CD4-positive, alpha-beta T cell treated with Interleukin-6 for 4 hours (primary cell): ENCODE results near the gene IDH3G.

Experiments
- DNase-seq: peaks from one replicate; pipeline ENCODE4 v3.0.0-alpha.2; 2020; ENCODE audit warnings: mixed read lengths

The IDH3G gene

DNA sequence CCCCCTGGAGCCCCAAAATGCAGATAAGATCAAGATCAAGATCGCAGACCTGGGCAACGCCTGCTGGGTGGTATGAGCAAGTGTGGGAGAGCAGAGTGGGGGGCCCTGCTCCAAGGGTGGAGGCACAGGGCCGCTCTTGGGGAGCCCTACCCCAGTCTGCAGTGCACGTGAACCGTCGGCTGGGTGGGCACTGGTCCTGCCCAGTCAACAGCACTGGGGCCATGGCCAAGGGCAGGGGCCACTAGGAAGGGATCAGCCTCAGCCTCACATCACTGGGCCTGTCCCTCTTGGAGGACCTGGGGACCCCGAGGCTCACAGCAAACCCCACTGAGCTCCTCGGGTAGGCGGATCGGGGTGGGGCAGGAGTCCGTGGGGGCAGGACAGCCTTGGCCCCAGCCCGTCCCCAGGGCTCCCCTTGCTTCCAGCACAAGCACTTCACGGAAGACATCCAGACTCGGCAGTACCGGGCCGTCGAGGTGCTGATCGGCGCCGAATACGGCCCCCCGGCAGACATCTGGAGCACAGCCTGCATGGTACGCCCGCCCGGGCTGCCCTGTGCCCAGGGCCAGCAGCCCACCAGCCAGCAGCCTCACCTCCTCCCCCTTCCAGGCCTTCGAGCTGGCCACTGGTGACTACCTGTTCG, 9.7 kb downstream of the IDH3G start:
- no peak for DNase-seq

DNA sequence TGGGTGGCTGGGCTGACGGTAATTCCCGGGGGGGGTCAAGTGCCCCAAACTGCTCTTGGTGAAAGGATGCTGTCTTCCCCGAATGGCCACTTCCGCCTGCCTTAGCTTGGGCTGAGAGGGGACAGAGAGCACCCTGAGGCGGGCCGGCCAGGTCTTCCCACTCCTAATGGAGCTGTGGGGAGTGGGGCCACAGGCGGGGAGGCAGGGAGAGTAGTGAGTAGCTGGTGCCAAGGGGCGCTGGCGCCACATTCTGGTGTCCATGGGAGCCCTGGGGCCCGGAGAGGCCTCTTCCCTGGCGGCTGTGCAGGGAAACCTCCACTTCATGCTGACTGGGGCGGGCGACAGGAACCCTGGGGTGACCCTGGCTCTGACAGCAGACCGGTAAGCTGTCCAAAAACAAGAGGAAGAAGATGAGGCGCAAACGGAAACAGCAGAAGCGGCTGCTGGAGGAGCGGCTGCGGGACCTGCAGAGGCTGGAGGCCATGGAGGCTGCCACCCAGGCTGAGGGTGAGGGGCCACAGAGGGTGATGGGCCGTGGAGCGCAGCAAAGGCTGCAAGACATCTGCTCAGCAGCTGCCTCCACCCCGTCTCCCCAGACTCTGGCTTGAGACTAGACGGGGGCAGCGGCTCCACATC, 10.7 kb downstream of the IDH3G start:
- DNase-seq, result no peak

DNA sequence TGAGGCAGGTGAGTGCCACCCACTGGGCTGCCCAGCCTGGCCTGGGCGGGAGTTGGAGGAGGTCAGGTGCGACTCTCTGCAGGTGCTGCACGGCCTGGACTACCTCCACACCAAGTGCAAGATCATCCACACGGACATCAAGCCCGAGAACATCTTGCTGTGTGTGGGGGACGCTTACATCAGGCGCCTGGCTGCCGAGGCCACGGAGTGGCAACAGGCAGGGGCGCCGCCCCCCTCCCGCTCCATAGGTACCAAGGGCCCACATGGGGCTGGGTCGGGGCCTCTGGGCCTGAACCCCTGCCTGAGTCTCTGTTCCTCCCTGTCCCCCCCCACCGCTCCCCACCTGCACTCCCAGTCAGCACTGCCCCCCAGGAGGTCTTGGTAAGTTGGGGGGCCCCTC, 11.3 kb downstream of the IDH3G start:
- DNase-seq, result no peak

DNA sequence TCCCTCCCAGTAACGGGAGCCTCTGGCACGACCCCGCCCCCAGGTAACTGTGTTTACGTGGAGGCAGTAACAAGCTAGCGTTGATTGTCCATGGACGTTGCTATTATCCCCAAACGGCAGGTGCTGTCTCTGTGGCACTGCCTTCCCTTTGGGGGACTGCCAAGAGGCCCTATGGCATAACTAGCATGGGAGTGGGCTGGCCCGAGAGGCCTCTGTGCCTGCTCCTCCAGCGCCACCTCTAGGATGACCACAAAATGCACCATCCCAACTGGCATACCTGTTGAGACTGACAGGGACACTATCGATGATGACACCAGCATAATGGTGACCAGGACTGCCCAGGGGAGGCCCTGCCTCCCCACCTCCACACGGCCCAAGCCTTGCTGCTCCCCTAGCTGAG, 11.9 kb downstream of the IDH3G start:
- no peak for DNase-seq

DNA sequence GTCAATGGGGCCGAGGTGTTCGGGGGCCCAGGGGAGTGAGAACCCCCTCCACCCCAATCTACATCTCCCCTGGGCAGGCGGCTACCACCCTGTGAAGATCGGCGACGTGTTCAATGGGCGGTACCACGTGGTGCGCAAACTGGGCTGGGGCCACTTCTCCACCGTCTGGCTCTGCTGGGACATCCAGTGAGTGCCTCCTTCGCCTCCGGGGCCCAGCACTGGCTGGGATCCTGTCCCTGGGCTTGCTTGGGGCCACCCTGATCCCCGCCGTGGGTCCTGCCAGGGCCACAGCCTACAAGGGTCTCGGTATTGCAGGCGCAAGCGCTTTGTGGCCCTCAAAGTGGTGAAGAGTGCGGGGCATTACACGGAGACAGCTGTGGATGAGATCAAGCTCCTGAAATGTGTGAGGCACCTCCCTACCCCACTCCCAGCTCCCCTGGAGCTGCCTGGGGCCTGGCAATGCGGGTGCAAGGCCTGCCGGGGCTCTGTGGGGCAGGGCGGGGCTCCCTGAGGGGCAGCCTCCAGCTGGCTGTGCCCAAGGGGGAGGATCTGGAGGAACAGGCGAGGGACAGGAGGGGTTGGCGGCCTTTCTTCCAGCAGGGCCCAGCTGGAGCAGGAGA, 12.6 kb downstream of the IDH3G start:
- no peak for DNase-seq

DNA sequence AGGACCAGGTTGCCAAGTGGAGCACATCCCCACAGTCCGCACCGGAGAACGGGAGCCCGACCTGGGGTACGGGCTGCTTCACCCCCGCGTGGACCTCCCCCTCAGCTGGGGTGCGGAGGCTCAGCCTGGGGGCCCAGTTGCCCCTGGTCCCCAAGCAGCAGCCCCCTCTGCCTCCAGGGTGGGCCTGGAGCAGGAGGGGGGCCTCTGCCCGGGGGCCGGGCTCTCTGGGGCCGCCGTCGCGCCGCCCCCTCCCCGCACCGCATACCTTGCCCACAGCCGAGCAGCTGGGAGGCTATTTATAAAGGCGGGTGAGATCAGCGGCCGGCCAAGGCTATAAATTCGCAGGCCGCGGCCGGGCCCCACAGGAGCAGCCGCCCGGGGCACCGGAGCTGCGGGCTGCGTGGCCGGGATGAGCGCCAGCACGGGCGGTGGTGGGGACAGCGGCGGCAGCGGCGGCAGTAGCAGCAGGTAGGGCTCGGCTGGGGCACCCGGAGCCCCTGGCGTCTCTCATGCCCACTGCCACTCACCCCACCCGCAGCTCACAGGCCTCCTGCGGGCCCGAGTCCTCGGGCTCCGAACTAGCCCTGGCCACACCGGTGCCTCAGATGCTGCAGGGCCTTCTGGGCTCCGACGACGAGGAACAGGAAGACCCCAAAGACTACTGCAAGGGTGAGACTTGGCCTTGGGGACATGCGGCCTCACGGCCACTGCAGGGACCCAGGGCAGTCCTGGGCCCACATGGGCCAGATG, 13.3 kb downstream of the IDH3G start, which contains the start of gene SRPK3:
Gene SRPK3 (plus strand): TSS at position 364 of the 750 bp plus-strand sequence. CDS start 46 bp downstream, at position 410.
- DNase-seq, result no peak

DNA sequence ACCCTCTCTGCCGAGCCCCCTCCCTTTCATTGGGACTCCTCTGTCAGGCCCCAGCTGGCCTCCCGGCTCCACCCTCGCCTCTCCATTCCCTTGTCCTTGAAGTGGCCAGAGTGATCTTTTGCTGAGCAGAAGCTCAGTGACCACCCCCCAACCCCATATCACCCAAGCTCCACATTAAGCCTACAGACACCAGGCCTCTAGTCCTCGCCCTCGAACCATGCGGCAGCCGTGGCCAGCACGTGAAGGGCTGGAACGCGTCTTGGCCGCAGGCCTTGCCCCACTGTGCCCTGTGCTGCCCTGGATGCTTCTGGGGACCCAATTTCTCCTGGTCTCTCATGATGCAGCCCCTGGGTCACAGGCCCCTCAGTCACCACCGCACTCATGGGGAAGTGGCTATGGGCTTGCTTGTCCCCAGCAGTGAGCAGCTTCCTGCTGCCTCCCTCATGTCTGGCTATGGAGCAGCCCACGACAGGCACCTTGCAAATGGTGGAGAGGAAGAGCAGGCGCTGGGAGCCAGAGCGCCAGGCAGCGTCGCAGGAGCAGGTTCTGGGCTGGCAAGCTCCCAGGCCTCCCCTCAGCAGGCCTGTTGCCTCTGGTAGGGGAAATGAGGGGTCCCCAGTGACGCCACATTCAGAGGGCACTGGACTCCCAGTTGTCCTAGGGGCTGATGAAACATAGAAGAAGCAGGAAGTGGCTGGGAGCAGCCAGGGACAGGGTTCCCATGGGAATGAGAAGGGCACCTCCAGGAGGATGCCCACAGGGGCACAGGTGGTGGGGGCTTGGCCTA, 14.1 kb downstream of the IDH3G start:
- no peak for DNase-seq

DNA sequence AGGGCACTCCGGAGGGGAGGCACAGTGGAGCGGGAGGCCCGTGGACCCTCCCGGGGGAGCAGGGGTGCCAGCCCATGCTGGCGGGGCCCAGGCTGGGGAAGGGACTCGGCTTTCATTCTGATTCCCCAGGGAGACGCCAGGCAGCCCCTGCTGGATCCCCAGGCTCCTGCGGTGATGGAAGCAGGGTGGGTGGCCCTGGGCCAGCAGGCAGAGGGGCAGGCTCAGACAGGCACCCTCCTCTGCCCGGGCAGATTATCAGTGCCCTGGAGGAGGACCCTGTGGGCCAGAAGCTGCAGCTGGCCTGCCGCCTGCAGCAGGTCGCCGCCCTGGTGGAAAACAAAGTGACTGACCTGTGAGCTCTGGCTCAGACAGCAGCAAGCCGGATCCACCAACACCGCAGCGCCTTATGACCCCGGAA, 15.5 kb downstream of the IDH3G start:
- no peak for DNase-seq

DNA sequence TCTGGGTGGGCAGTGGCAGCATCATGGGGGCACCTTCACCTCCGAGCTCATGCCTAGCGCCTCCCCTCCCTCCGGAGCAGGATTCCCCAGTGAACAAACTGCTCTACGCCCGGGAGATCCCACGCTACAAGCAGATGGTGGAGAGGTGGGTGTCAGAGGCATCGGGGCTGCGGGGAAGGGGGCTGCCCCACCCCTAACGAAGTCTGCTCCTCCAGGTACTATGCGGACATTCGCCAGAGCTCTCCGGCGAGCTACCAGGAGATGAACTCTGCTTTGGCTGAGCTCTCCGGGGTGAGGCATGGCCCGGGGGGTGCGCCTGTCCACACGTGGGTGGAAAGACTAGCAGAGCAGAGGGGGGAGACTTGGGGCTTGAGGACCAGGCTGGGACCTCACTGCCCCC, 16.0 kb downstream of the IDH3G start:
- DNase-seq, result no peak

DNA sequence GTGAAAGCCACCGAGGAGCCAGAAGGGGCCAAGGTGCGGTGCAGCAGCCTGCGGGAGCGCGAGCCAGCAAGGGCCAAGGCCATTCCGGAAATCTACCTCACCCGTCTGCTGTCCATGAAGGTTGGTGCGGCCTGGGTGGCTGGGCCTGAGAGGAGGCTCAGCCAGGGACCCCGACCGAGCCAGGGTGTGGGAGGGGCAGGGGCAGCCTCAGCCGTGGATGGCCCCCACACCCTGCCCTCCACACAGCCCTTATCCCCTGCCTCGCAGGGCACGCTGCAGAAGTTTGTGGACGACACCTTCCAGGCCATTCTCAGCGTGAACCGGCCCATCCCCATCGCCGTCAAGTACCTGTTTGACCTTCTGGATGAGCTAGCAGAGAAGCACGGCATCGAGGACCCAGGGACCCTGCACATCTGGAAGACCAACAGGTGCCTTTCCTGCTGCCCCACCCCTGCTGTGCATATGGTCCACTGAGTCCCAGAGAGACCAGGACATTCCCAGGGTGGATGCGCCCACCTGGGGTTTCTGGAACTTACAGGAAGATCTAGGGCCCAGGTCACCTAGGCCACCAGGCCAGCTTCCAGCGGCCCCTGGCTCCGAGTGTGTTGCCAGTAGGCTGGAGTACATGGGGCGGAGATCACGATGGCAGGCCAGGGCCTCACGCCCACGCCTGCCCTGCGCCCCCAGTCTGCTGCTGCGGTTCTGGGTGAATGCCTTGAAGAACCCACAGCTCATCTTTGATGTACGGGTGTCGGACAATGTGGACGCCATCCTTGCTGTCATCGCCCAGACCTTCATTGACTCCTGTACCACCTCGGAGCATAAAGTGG, 16.7 kb downstream of the IDH3G start:
- peak; percentile 0 for DNase-seq

DNA sequence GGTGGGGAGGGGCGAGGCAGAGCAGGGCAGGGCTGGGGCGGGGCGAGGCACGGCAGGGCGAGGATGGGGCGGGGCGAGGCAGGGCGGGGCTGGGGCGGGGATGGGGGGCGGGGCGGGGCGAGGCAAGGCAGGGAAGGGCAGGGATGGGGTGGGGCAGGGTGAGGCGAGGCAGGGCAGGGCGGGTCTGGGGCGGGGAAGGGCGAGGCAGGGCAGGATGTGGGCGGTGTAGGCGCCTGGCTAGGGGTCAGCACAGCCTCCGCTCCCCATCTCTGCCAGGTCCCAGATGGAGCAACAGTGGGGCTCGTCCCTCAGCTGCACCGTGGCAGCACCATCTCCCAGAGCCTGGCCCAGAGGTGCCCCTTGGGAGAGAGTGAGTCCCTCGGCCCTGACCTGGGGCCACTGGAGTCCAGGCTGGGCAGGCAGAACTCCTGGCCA, 17.5 kb downstream of the IDH3G start:
- DNase-seq, result no peak

DNA sequence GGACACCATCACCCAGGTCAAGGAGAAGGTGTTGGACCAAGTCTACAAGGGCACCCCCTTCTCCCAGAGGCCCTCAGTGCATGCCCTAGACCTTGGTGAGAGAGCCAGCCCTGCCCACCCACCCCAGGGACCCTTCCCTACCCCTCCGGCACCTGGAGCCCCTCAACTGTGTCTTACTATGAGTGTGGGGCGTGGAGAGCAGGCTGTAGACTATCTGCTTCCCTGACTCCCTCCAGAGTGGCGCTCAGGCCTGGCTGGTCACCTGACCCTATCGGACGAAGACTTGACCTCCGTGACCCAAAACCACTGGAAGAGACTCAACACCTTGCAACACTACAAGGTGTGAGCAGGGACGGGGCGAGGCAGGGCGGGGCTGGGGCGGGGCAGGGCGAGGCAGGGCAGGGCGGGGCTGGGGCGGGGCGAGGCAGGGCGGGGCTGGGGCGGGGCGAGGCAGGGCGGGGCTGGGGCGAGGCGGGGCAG, 18.0 kb downstream of the IDH3G start:
- peak; percentile 0 for DNase-seq

DNA sequence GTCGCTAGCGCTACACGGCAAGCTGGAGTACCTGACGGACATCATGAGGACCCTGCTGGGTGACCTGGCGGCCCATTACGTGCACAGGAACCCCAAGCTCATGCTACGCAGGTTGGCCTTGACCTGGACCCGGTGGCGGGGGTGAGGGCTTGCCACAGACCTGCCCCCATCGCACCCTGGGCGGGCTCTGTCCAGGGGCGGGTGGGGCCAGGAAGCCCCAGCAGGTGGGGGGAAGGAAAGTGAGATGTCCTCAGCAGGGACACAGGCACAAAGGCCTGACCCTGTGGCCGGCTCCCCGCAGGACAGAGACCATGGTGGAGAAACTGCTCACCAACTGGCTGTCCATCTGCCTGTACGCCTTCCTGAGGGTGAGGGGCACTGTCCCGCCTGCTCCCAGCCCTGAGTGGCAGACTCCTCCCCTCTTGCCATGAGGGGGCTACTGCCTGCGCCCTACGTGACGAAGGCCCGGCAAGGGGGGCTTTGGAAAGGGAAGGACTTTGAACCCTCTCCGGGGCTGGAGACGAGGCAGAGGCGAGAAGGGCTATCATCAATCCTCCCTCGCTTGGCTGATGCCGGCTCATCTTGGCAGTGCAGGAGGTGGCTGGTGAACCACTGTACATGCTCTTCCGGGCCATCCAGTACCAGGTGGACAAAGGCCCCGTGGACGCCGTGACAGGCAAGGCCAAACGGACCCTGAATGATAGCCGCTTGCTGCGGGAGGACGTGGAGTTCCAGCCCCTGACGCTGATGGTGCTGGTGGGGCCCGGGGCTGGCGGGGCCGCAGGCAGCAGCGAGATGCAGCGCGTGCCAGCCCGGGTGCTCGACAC, 18.7 kb downstream of the IDH3G start:
- peak; percentile 0 for DNase-seq

DNA sequence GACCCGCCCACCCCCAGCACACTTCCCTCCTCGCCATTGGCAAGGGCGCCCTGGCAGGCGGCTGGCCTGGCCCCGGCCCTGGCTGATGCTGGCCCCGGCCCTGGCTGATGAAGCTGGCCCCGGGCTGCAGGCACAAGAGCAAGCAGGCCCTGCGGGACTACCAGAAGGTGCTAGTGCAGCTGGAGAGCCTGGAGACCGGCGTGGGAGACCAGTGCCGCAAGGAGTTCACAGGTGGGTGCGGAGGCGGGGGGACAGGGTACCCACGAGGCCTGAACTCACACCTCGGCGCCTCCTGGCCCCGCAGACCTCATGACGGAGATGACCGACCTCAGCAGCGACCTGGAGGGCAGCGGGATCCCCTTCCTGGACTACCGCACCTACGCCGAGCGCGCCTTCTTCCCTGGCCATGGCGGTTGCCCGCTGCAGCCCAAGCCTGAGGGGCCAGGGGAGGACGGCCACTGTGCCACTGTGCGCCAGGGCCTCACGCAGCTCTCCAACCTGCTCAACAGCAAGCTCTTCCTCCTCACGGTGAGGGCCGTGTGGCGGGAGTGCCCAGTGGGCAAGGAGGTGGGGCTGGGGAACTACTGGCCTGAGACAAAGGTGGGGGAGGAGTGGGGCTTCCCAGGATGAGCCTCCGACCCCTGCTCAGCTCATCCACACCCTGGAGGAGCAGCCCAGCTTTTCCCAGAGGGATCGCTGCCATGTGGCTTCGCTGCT, 19.4 kb downstream of the IDH3G start:
- DNase-seq, result no peak

DNA sequence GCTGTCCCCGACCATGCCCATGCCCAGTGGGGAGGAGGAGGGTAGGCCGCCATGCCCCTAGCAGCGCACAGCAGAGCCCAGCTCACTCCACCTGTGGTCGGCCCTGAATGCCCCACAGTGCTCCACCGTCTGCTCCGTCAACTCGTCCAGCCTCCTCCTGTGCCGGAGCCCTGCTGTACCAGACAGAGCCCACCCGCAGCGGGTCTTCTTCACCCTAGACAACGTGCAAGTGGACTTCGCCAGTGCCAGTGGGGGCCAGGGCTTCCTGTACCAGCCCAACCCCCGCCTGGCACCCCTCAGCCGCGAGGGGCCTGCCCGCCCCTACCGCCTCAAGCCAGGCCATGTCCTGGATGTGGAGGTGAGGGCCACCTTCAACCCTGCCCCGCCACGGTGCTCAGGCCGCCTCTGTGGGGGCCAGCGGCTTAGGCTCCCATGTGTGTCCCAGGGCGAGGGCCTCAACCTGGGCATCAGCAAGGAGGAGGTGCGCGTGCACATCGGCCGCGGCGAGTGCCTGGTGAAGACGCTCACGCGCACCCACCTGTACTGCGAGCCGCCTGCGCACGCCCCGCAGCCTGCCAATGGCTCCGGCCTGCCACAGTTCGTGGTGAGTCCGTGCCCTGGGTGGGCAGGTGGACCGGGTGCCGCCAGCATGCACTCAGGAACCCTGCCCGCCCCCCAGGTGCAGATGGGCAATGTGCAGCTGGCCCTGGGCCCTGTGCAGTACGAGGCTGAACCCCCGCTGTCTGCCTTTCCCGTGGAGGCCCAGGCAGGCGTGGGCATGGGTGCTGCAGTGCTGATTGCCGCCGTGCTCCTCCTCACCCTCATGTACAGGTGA, 20.2 kb downstream of the IDH3G start:
- no peak for DNase-seq

DNA sequence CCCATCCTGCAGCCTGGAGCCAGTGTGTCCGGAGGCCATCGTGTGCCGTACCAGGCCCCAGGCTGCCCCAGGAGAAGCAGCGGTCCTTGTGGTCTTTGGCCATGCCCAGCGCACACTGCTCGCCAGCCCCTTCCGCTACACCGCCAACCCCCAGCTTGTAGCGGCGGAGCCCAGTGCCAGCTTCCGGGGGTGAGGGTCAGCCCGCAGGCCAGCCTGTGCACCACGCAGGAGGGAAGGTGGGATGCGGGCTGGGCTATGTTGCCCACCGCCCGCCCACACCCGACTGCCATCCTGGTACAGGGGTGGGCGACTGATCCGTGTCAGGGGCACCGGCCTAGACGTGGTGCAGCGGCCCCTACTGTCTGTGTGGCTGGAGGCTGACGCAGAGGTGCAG, 21.0 kb downstream of the IDH3G start:
- DNase-seq, result no peak

DNA sequence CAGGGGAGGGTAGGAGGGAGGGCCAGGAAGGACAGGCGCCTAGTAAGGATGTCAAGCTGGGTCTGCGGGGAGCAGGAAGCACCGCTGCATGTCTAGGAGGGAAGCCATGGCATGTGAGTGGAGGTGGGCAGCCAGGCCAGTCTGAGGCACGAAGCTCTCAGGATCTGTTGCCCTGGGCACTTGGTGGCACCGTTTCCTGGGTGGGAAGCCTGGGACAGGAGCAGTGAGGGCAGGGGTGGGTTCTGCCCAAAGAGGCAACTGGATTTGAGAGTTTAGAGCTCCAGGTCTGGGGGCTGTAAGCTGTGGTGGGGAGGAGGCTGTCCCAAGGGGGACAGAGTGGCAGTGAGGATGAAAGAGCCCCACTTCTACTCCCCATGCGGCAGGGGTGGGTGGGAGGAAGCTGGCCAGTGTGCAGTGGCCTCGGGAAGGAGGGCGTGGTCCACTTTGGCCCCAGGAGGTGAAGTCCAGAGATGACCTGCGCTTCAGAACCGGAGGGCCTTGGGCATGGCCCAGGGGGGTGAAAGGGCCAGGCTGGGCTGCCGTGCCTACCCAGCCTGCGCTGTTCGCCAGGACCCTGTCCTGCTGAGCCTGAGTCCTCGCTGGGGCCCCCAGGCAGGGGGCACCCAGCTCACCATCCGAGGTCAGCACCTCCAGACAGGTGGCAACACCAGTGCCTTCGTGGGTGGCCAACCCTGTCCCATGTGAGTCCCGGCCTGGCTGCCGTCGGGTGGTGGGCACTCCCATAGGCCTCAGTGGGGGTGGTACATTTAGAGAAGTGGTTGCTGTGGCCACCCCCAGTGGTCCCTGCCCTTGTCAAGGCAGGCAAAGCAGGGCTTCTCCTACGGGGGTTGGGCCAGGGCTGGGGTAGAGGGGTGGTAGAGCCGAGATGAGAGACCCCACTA, 21.6 kb downstream of the IDH3G start:
- DNase-seq, result no peak
